ENCODE data around the gene RAB1A. TPM values are rescaled to one million over a fixed set of nuclear protein-coding genes. Genes with fewer than 3 reads are reported as not detected.

RAB1A gene
- total and polyA plus RNA-seq, 9 of the 15 experiments (the other 6 are each of a cell fraction or from before 2014, with no cell fraction given): 43.8 to 163 (median 67.7) TPM

DNA sequence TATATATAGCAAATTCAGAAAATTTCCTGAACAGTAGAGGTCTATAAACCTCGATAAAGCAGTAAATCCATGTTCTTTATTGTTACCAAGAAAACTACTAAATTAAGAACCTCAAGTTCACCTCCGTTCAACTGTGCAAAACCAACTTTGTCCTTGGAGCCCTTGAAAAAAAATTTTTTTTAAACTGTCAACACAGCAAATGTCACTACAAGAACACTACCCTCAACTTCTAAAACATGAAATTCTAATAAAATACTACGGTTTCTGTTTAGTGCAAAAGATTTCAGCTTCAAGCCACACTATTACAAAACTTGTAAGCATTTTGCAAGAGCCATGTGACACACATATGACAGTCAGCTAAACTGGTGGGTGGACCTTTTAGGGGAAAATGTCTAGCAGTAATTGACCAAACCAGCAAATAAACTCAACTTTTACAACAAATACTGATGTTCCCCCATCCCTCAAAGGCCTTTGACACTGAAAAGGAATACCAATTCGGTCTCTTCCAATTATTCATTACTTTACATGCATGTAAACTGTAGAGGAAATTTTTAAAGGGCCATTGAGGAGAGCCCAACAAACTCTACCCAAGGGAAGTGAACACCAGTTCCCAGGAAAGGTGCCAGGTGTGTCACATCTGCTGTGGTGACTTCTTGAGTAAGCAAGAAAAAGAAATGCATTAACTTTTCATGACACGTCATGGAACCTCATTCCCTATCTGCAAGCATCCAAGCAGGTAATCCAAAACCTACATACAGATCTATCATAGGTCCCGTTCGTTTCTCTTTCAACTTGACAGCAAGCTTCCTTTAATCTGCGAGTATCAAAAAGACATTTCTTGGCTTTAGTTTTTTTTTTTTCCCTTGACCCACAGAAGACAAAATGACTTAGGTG, 1.4 kb downstream of the RAB1A start (continued):
- TF ChIP-seq ZNF436 (CRISPR knock-in tag; IDR thresholded peaks at IDR 0.05) (no peak), RBM14 (IDR thresholded peaks at IDR 0.05; ENCODE audit: borderline replicate concordance, insufficient read depth, low read depth, low read length) (no peak), MEIS2 (IDR thresholded peaks at IDR 0.05; ENCODE audit: partially characterized antibody) (peak; percentile 3), ZNF316 (IDR thresholded peaks at IDR 0.05) (peak; percentile 78), ZNF121 (CRISPR knock-in tag; conservative IDR thresholded peaks at IDR 0.05) (no peak), CEBPB (tag; IDR thresholded peaks at IDR 0.05) (peak; percentile 71), SMARCA5 (IDR thresholded peaks at IDR 0.05) (no peak)
- TF ChIP-seq, protein P1, sequence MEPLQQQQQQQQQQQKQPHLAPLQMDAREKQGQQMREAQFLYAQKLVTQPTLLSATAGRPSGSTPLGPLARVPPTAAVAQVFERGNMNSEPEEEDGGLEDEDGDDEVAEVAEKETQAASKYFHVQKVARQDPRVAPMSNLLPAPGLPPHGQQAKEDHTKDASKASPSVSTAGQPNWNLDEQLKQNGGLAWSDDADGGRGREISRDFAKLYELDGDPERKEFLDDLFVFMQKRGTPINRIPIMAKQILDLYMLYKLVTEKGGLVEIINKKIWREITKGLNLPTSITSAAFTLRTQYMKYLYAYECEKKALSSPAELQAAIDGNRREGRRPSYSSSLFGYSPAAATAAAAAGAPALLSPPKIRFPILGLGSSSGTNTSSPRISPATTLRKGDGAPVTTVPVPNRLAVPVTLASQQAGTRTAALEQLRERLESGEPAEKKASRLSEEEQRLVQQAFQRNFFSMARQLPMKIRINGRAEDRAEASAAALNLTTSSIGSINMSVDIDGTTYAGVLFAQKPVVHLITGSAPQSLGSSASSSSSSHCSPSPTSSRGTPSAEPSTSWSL (CRISPR knock-in tag; IDR thresholded peaks at IDR 0.05; ENCODE audit: borderline replicate concordance): no peak
- TF ChIP-seq, protein P2, sequence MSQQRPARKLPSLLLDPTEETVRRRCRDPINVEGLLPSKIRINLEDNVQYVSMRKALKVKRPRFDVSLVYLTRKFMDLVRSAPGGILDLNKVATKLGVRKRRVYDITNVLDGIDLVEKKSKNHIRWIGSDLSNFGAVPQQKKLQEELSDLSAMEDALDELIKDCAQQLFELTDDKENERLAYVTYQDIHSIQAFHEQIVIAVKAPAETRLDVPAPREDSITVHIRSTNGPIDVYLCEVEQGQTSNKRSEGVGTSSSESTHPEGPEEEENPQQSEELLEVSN (IDR thresholded peaks at IDR 0.05; ENCODE audit: borderline replicate concordance in 1 of 2, extremely low read depth in 1 of 2, insufficient read depth in 1 of 2, insufficient read length in 1 of 2, low read depth in 1 of 2, low read length in 1 of 2, poor library complexity in 1 of 2, severe bottlenecking in 1 of 2): no peak
- TF ChIP-seq, protein P3, sequence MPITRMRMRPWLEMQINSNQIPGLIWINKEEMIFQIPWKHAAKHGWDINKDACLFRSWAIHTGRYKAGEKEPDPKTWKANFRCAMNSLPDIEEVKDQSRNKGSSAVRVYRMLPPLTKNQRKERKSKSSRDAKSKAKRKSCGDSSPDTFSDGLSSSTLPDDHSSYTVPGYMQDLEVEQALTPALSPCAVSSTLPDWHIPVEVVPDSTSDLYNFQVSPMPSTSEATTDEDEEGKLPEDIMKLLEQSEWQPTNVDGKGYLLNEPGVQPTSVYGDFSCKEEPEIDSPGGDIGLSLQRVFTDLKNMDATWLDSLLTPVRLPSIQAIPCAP (CRISPR knock-in tag; IDR thresholded peaks at IDR 0.05; ENCODE audit: borderline replicate concordance): no peak
- TF ChIP-seq, protein P4, sequence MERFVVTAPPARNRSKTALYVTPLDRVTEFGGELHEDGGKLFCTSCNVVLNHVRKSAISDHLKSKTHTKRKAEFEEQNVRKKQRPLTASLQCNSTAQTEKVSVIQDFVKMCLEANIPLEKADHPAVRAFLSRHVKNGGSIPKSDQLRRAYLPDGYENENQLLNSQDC (CRISPR knock-in tag; IDR thresholded peaks at IDR 0.05): no peak

Data from K562 (cell line).